Caco-2 (cell line): ENCODE data around the gene HERC2. TPM values are rescaled to one million over a fixed set of nuclear protein-coding genes. Genes with fewer than 3 reads are reported as not detected.

ENCODE experiments used
- BruUV-seq: library from RNA; stranded (reverse); fragments of 400-500 nt; replicated peaks from 2 replicates; lab custom pipeline; 2021; lab: Mats Ljungman, UMichigan
- CTCF ChIA-PET: fragments of 300-600 bp; sonication (Branson Sonifier 250); formaldehyde crosslinking; loops from one replicate; lab custom pipeline; 2022; ENCODE audit warnings: antibody characterized with exemption; lab: Charles Lee
- POLR2A ChIA-PET: fragments of 300-600 bp; sonication (Branson Sonifier 250); formaldehyde crosslinking; loops from one replicate; lab custom pipeline; 2022; ENCODE audit warnings: antibody characterized with exemption; lab: Charles Lee
- DNase-seq, 2 experiments: peaks; one replicate each; pipeline versions ENCODE4 v3.0.0 to v3.0.0-alpha.2; 2020 to 2022
- H3K27me3 ChIP-seq: replicated peaks from 2 replicates; pipeline ENCODE4 v1.6.0; 2011; ENCODE audit warnings: low read length; ENCODE audit not compliant: control insufficient read depth, insufficient read depth
- H3K36me3 ChIP-seq: 2 replicates; pipeline ENCODE4 v1.5.1; 2011; ENCODE audit warnings: low read length; ENCODE audit not compliant: control insufficient read depth, insufficient read depth
- H3K4me1 ChIP-seq: fragments of 250-450 bp; sonication (Bioruptor Pico); 2 replicates; pipeline ENCODE4 v1.5.1; 2020; ENCODE audit warnings: mild to moderate bottlenecking
- H3K4me3 ChIP-seq: 2 replicates; pipeline ENCODE4 v1.5.1; 2011; ENCODE audit warnings: low read depth, mild to moderate bottlenecking, control low read depth, low read length
- H3K9me3 ChIP-seq: fragments of 250-450 bp; sonication (Bioruptor Pico); 2 replicates; pipeline ENCODE4 v1.5.1; 2020; ENCODE audit warnings: mild to moderate bottlenecking, moderate library complexity
- H3K27ac Mint-ChIP-seq: one replicate; pipeline ENCODE4 v1.8.0; 2022; ENCODE audit warnings: mixed read lengths; ENCODE audit not compliant: unreplicated experiment
- H3K27me3 Mint-ChIP-seq: one replicate; pipeline ENCODE4 v1.8.0; 2022; ENCODE audit warnings: mixed read lengths; ENCODE audit not compliant: insufficient read depth, unreplicated experiment
- H3K36me3 Mint-ChIP-seq: one replicate; pipeline ENCODE4 v1.8.0; 2022; ENCODE audit warnings: mild to moderate bottlenecking, mixed read lengths; ENCODE audit not compliant: insufficient read depth, unreplicated experiment
- H3K4me1 Mint-ChIP-seq: one replicate; pipeline ENCODE4 v1.8.0; 2022; ENCODE audit warnings: low read depth, mixed read lengths; ENCODE audit not compliant: unreplicated experiment
- H3K4me3 Mint-ChIP-seq: one replicate; pipeline ENCODE4 v1.8.0; 2022; ENCODE audit warnings: mild to moderate bottlenecking, moderate library complexity, mixed read lengths; ENCODE audit not compliant: unreplicated experiment
- H3K9me3 Mint-ChIP-seq: one replicate; pipeline ENCODE4 v1.8.0; 2022; ENCODE audit warnings: mixed read lengths; ENCODE audit not compliant: unreplicated experiment
- CTCF ChIP-seq, 2 experiments: fragments of 200-600 bp in 1 of 2; IDR thresholded peaks; 1 replicate in 1 of 2; 2 replicates in 1 of 2; pipeline versions ENCODE4 v1.5.1 to v1.8.0; 2011 to 2022; ENCODE audit warnings: antibody characterized with exemption in 1 of 2, control low read depth in 1 of 2, inconsistent platforms in 1 of 2, low read depth in 1 of 2, low read length in 1 of 2, mild to moderate bottlenecking in 1 of 2, moderate library complexity in 1 of 2; ENCODE audit not compliant: insufficient read depth in 1 of 2, severe bottlenecking in 1 of 2, unreplicated experiment in 1 of 2
- intact Hi-C: fragments of 100-400 bp; cut with micrococcal nuclease; formaldehyde crosslinking; loops from one replicate; pipeline ENCODE4 v1.10.0; 2022; ENCODE audit not compliant: unreplicated experiment
- total RNA-seq: library from RNA; stranded (reverse); gene quantifications from 2 replicates; pipeline ENCODE4 v1.2.3, GENCODE V29; 2022

The HERC2 gene
- total RNA-seq, 1 experiment from 2014 or later = 76.9 TPM

DNA sequence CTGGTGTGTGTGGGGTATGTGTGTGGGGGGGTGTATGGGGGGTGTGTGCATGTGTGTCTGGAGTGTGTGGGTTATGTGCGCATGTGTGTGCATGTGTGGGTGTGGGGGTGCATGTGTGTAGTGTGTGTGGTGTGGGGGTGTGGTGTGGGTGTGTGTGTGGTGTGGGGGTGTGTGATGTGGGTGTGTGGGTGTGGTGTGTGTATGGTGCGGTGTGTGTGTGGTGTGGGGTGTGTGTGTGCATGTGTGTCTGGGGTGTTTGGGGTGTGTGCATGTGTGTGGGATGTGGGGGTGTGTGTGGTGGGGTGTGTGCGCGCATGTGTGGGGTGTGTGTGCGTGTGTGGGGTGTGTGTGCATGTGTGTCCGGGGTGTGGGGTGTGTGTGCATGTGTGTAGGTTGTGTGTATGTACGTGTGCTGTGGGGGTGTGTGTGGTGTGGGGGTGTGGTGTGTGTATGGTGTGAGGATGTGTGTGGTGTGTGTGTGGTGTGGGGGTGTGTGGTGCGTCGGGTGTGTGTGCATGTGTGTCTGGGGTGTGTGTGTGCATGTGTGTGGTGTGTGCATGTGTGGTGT is 216.7 kb downstream of the HERC2 start:
- intact Hi-C loops = no loop called here
- Mint-ChIP-seq H3K9me3 (no peaks in the 10 kb centered on the region), H3K4me1 (peaks cover under 1% of the 10 kb centered on the region), H3K27me3 (peaks cover 2% of the 10 kb centered on the region), H3K36me3 (peaks cover 15% of the 10 kb centered on the region), H3K4me3 (no peak overlapping the region), H3K27ac (no peak overlapping the region)
- no peaks in the 10 kb centered on the region for H3K36me3 ChIP-seq
- POLR2A ChIA-PET = no interaction called here
- no peak for TF ChIP-seq CTCF (IDR thresholded peaks at IDR 0.05; ENCODE audit: insufficient read depth in 1 of 2, low read depth in 1 of 2, low read length in 1 of 2, severe bottlenecking in 1 of 2, unreplicated experiment in 1 of 2)
- no peak overlapping the region for H3K4me3 ChIP-seq
- no peaks in the 10 kb centered on the region for H3K27me3 ChIP-seq
- DNase-seq = no peak
- no peaks in the 10 kb centered on the region for H3K9me3 ChIP-seq
- no TSS peak for BruUV-seq
- H3K4me1 ChIP-seq = no peaks in the 10 kb centered on the region
- CTCF ChIA-PET = no interaction called here

- Mint-ChIP-seq H3K4me1 (peaks cover 11% of the 10 kb centered on the region), H3K27me3 (peaks cover 9% of the 10 kb centered on the region), H3K27ac (no peak overlapping the region), H3K36me3 (peaks cover 8% of the 10 kb centered on the region), H3K4me3 (no peak overlapping the region), H3K9me3 (no peaks in the 10 kb centered on the region)
- Histone ChIP-seq H3K4me3 (no peak overlapping the region), H3K27me3 (no peaks in the 10 kb centered on the region), H3K4me1 (no peaks in the 10 kb centered on the region), H3K36me3 (no peaks in the 10 kb centered on the region), H3K9me3 (no peaks in the 10 kb centered on the region)
- TF ChIP-seq CTCF (IDR thresholded peaks at IDR 0.05; ENCODE audit: insufficient read depth in 1 of 2, low read depth in 1 of 2, low read length in 1 of 2, severe bottlenecking in 1 of 2, unreplicated experiment in 1 of 2) = no peak
- CTCF ChIA-PET = no interaction called here
- BruUV-seq = no TSS peak
- no peak for DNase-seq
- intact Hi-C loops = no loop called here
- POLR2A ChIA-PET = no interaction called here
Measured at GRCh38 chr15:28104326-28104725, 217.7 kb downstream of the HERC2 start.

GRCh38 chr15:28103831-28104230 is 218.1 kb downstream of the HERC2 start:
- intact Hi-C loops = no loop called here

More at GRCh38 chr15:28103831-28104230, 218.1 kb downstream of the HERC2 start:
- no peak overlapping the region for H3K4me3 ChIP-seq
- POLR2A ChIA-PET = no interaction called here
- peaks cover 8% of the 10 kb centered on the region for H3K36me3 Mint-ChIP-seq
- peaks cover 11% of the 10 kb centered on the region for H3K4me1 Mint-ChIP-seq
- no peak overlapping the region for H3K4me3 Mint-ChIP-seq
- no peak for DNase-seq
- BruUV-seq = no TSS peak
- peaks cover 9% of the 10 kb centered on the region for H3K27me3 Mint-ChIP-seq
- H3K9me3 ChIP-seq = no peaks in the 10 kb centered on the region
- H3K36me3 ChIP-seq = no peaks in the 10 kb centered on the region; the same call in 1 of the 2 replicates
- no peak overlapping the region for H3K27ac Mint-ChIP-seq
- TF ChIP-seq CTCF (IDR thresholded peaks at IDR 0.05; ENCODE audit: insufficient read depth in 1 of 2, low read depth in 1 of 2, low read length in 1 of 2, severe bottlenecking in 1 of 2, unreplicated experiment in 1 of 2) = no peak
- H3K4me1 ChIP-seq = peaks cover 2% of the 10 kb centered on the region; the same call in 1 of the 2 replicates
- H3K9me3 Mint-ChIP-seq = no peaks in the 10 kb centered on the region
- H3K27me3 ChIP-seq = no peaks in the 10 kb centered on the region
- CTCF ChIA-PET = no interaction called here
